ENCODE measurements around the gene CLP1.

GRCh38 chr11:57667117-57667735 is 9.7 kb downstream of the CLP1 start:
- peak; percentile 48; the same call in 1 of the 2 replicates for TF ChIP-seq POLR2AphosphoS5 (IDR thresholded peaks at IDR 0.05; ENCODE audit: low read depth)
- no peak for TF ChIP-seq CTCF (IDR thresholded peaks at IDR 0.05; ENCODE audit: insufficient read depth, low read length)
- peak; percentile 16 for TF ChIP-seq REST (IDR thresholded peaks at IDR 0.05; ENCODE audit: insufficient replicate concordance, low read depth)
- TF ChIP-seq GABPA (IDR thresholded peaks at IDR 0.05; ENCODE audit: low read depth), result peak; percentile 62
- peak; percentile 80; the same call in 1 of the 2 replicates for TF ChIP-seq SPI1 (IDR thresholded peaks at IDR 0.05; ENCODE audit: borderline replicate concordance, low read depth)
